Measurements from ENCODE around the gene TWNK. TPM values are rescaled to one million over a fixed set of nuclear protein-coding genes. Genes with fewer than 3 reads are reported as not detected.

TWNK gene
- polyA plus RNA-seq, 2 of the 4 experiments (the other 2 are of a cell fraction), result 21.1 to 34.7 TPM

- no peak for DNase-seq (ENCODE audit: low read depth in 1 of 2, low spot score in 1 of 2)
- CTCF ChIA-PET, result interaction anchor here (0.7 to 59.3 kb wide), 15 partner anchors 9 to 172 kb away, joined by 3 to 2364 read pairs (median 6); partner anchors contain the start of genes KAZALD1, LZTS2, PDZD7 and SFXN3
- H3K4me1 ChIP-seq, result peaks cover 24% of the 10 kb centered on the region
- no peaks in the 10 kb centered on the region for H3K9me3 ChIP-seq
- ATAC-seq, result no peak
- peak overlapping the region; percentile 78 for H3K4me2 ChIP-seq
- peak overlapping the region; percentile 83 to 93 for H3K27ac ChIP-seq
- 86% methylated on average over 4 of the region's 4 CpGs for WGBS (ENCODE audit: missing lambda C conversion rate)
- H3K4me3 ChIP-seq, result peak overlapping the region; percentile 47
- no peak for FAIRE-seq
- TF ChIP-seq BHLHE40 (IDR thresholded peaks at IDR 0.05; ENCODE audit: low read depth, low read length) (no peak), MAFK (IDR thresholded peaks at IDR 0.05; ENCODE audit: partially characterized antibody) (peak; percentile 43)
- POLR2A ChIA-PET, result interaction anchor here (0.7 to 3.4 kb wide), 9 partner anchors 10 to 171 kb away, joined by 3 to 39 read pairs (median 9); partner anchors contain the start of genes KAZALD1, PDZD7 and SFXN3
Measured at GRCh38 chr10:101042118-101042517, 54.8 kb downstream of the TWNK start.

GRCh38 chr10:101042667-101043362 is 55.5 kb downstream of the TWNK start:
- FAIRE-seq (peak; percentile 84), DNase-seq (ENCODE audit: low read depth in 1 of 2, low spot score in 1 of 2) (peak; percentile 95 to 96), ATAC-seq (peak; percentile 89 to 93)
- ChIA-PET POLR2A (interaction anchor here (0.5 to 3.4 kb wide), 13 partner anchors 8 to 170 kb away, joined by 3 to 39 read pairs (median 5); partner anchors contain the start of genes KAZALD1, PDZD7 and SFXN3), CTCF (interaction anchor here (0.6 to 59.3 kb wide), 13 partner anchors 10 to 503 kb away, joined by 3 to 2364 read pairs (median 6); partner anchors contain the start of genes KAZALD1, LZTS2, PDZD7 and SFXN3)
- H3K27ac ChIP-seq, result peak overlapping the region; percentile 83 to 93
- H3K4me3 ChIP-seq, result peak overlapping the region; percentile 47
- H3K9me3 ChIP-seq, result no peaks in the 10 kb centered on the region
- peak overlapping the region; percentile 78 for H3K4me2 ChIP-seq
- H3K4me1 ChIP-seq, result peaks cover 24% of the 10 kb centered on the region
- 11% methylated on average over 33 of the region's 40 CpGs for WGBS (ENCODE audit: missing lambda C conversion rate)
- TF ChIP-seq BCL3 (IDR thresholded peaks at IDR 0.05), result peak; percentile 69; the same call in 2 of the 3 replicates
- TF ChIP-seq CHD2 (IDR thresholded peaks at IDR 0.05; ENCODE audit: low read length, partially characterized antibody), result peak; percentile 91
- peak; percentile 55 for TF ChIP-seq POLR2A (IDR thresholded peaks at IDR 0.05; ENCODE audit: low read length)
- TF ChIP-seq JUN (IDR thresholded peaks at IDR 0.05), result peak; percentile 62 to 67; a peak in 3 of 5 replicates
- TF ChIP-seq PHF8 (IDR thresholded peaks at IDR 0.05; ENCODE audit: borderline replicate concordance, low read depth), result peak; percentile 71
- TF ChIP-seq SREBF2 (IDR thresholded peaks at IDR 0.05), result no peak
- no peak for TF ChIP-seq MYC (IDR thresholded peaks at IDR 0.05; ENCODE audit: borderline replicate concordance, low read length)
- peak; percentile 95 for TF ChIP-seq PBX3 (IDR thresholded peaks at IDR 0.05)
- peak; percentile 61; the same call in 1 of the 2 replicates for TF ChIP-seq MAX (IDR thresholded peaks at IDR 0.05)
- peak; percentile 92 for TF ChIP-seq REST (IDR thresholded peaks at IDR 0.05)
- TF ChIP-seq JUNB (IDR thresholded peaks at IDR 0.05), result no peak
- no peak for TF ChIP-seq KDM1A (IDR thresholded peaks at IDR 0.05; ENCODE audit: low read depth)
- TF ChIP-seq GATA3 (IDR thresholded peaks at IDR 0.05; ENCODE audit: borderline replicate concordance), result no peak
- TF ChIP-seq E2F6 (IDR thresholded peaks at IDR 0.05; ENCODE audit: borderline replicate concordance, low read depth), result peak; percentile 68; the same call in 1 of the 2 replicates

Data from A549 (cell line).